Peyer's patch (tissue), 4 donors: ENCODE results near the gene IGF2BP1. TPM values are rescaled to one million over a fixed set of nuclear protein-coding genes. Genes with fewer than 3 reads are reported as not detected.
"Not testable (repeated sequence)": the region's sequence is repeated elsewhere in the genome, so short reads cannot be mapped to it uniquely, and the experiment has no call there.

ENCODE experiments used
- DNase-seq, 3 donors: peaks; one replicate each; pipeline ENCODE4 v3.0.0-alpha.2; 2017 to 2019
- H3K27ac ChIP-seq, 4 donors: fragments of 200-600 bp; sonication (generic); one replicate each; pipeline ENCODE4 v1.5.1; 2016 to 2019
- H3K27me3 ChIP-seq, 2 donors: fragments of 200-600 bp; sonication (generic); one replicate each; pipeline ENCODE4 v1.5.1; 2019
- H3K36me3 ChIP-seq, 3 donors: fragments of 200-600 bp; sonication (generic); one replicate each; pipeline ENCODE4 v1.5.1; 2016 to 2019
- H3K4me1 ChIP-seq, 4 donors: fragments of 200-600 bp; sonication (generic); one replicate each; pipeline ENCODE4 v1.5.1; 2016 to 2019
- H3K4me3 ChIP-seq, 4 donors: fragments of 200-600 bp; sonication (generic); 1 replicate in 3 of 4; 2 replicates in 1 of 4; pipeline ENCODE4 v1.5.1; 2016 to 2019; ENCODE audit warnings: mild to moderate bottlenecking in 1 of 4
- H3K9me3 ChIP-seq, 4 donors: fragments of 200-600 bp; sonication (generic); one replicate each; pipeline ENCODE4 v1.5.1; 2016 to 2019; ENCODE audit warnings: mild to moderate bottlenecking in 1 of 4
- POLR2A ChIP-seq, 2 donors: fragments of 450-650 bp; IDR thresholded peaks; one replicate each; pipeline ENCODE4 v1.5.1; 2017; ENCODE audit warnings: antibody characterized with exemption in 2 of 2, mild to moderate bottlenecking in 2 of 2, moderate library complexity in 2 of 2
- total RNA-seq, 4 donors: library from RNA; depleted of rRNA; stranded (reverse); fragments of >200 nt; gene quantifications; one replicate each; pipeline ENCODE4 v1.1.0, GENCODE V29; 2016
- TF ChIP-seq, protein P1 (sequence below), 6 experiments: fragments of 450-650 bp in 4 of 6; fragments of 200-600 bp in 2 of 6; sonication (generic) in 1 of 6; IDR thresholded peaks; one replicate each; pipeline ENCODE4 v1.5.1; 2017 to 2019; ENCODE audit warnings: antibody characterized with exemption in 6 of 6, mild to moderate bottlenecking in 3 of 6, moderate library complexity in 1 of 6

IGF2BP1 gene
- total RNA-seq, 4 donors from 2014 or later, result 0.54 TPM; not detected in 3

GRCh38 chr17:49002331-49002730, 5.1 kb downstream of the IGF2BP1 start:
- Histone ChIP-seq H3K4me3 (no peak overlapping the region), H3K36me3 (no peaks in the 10 kb centered on the region), H3K27me3 (peaks cover 0 to 59% of the 10 kb centered on the region in 2 donors), H3K9me3 (no peaks in the 10 kb centered on the region), H3K4me1 (peaks cover 3 to 19% (median 10%) of the 10 kb centered on the region in 4 donors), H3K27ac (no peak overlapping the region)
- no peak for DNase-seq
- TF ChIP-seq, protein P1, sequence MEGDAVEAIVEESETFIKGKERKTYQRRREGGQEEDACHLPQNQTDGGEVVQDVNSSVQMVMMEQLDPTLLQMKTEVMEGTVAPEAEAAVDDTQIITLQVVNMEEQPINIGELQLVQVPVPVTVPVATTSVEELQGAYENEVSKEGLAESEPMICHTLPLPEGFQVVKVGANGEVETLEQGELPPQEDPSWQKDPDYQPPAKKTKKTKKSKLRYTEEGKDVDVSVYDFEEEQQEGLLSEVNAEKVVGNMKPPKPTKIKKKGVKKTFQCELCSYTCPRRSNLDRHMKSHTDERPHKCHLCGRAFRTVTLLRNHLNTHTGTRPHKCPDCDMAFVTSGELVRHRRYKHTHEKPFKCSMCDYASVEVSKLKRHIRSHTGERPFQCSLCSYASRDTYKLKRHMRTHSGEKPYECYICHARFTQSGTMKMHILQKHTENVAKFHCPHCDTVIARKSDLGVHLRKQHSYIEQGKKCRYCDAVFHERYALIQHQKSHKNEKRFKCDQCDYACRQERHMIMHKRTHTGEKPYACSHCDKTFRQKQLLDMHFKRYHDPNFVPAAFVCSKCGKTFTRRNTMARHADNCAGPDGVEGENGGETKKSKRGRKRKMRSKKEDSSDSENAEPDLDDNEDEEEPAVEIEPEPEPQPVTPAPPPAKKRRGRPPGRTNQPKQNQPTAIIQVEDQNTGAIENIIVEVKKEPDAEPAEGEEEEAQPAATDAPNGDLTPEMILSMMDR (IDR thresholded peaks at IDR 0.05), result no peak
- no peak for TF ChIP-seq POLR2A (IDR thresholded peaks at IDR 0.05)

GRCh38 chr17:49002766-49003165, 5.6 kb downstream of the IGF2BP1 start:
- Histone ChIP-seq H3K27me3 (peaks cover 0 to 54% of the 10 kb centered on the region in 2 donors), H3K4me1 (peaks cover 0 to 14% (median 7%) of the 10 kb centered on the region in 4 donors), H3K27ac (no peak overlapping the region), H3K36me3 (no peaks in the 10 kb centered on the region), H3K9me3 (no peaks in the 10 kb centered on the region), H3K4me3 (no peak overlapping the region)
- no peak for DNase-seq
- no peak for TF ChIP-seq POLR2A (IDR thresholded peaks at IDR 0.05)
- TF ChIP-seq, protein P1 (IDR thresholded peaks at IDR 0.05), result no peak

- H3K4me1 ChIP-seq, result peaks cover 0 to 5% (median 0%) of the 10 kb centered on the region in 4 donors
- H3K4me3 ChIP-seq, result no peak overlapping the region
- peaks cover 0 to 44% of the 10 kb centered on the region in 2 donors for H3K27me3 ChIP-seq
- H3K27ac ChIP-seq, result no peak overlapping the region
- DNase-seq, result no peak
- no peak for TF ChIP-seq POLR2A (IDR thresholded peaks at IDR 0.05)
- TF ChIP-seq, protein P1 (IDR thresholded peaks at IDR 0.05), result no peak
- H3K36me3 ChIP-seq, result no peaks in the 10 kb centered on the region
- H3K9me3 ChIP-seq, result no peaks in the 10 kb centered on the region
Measured at GRCh38 chr17:49003557-49004511, 6.6 kb downstream of the IGF2BP1 start.

DNA sequence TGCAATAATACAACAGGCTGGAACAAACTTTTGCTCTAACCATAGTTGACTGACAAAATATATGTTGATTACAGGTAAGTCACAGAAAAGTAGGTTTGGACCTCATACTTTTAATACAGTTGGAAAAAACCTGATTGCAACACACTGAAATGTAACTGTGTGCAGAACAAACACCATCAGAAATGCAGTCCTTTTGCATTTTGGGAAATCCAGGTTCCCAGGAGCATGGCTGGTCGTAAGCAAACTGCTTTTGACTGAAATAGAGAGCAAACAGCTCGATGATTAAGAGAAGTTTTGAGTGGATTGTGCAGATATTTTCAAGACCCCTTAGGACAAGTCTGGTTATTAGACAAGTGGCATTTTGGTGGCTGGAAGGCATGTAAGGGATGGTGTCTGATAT, 8.0 kb downstream of the IGF2BP1 start:
- Histone ChIP-seq H3K4me1 (peaks cover 0 to 5% (median 0%) of the 10 kb centered on the region in 4 donors), H3K27me3 (peaks cover 0 to 34% of the 10 kb centered on the region in 2 donors)

GRCh38 chr17:49008908-49009307, 11.7 kb downstream of the IGF2BP1 start:
- Histone ChIP-seq H3K4me1 (peaks cover 0 to 10% (median 2%) of the 10 kb centered on the region in 4 donors), H3K27me3 (peaks cover 0 to 27% of the 10 kb centered on the region in 2 donors)
- H3K9me3 ChIP-seq, H3K4me3 ChIP-seq, DNase-seq, H3K36me3 ChIP-seq, H3K27ac ChIP-seq: not testable (repeated sequence)

More for the DNA sequence above, 8.0 kb downstream of the IGF2BP1 start:
- no peak for DNase-seq
- Histone ChIP-seq H3K36me3 (no peaks in the 10 kb centered on the region), H3K9me3 (no peaks in the 10 kb centered on the region), H3K27ac (no peak overlapping the region), H3K4me3 (no peak overlapping the region)
- no peak for TF ChIP-seq POLR2A (IDR thresholded peaks at IDR 0.05)
- TF ChIP-seq, protein P1 (IDR thresholded peaks at IDR 0.05), result no peak

DNA sequence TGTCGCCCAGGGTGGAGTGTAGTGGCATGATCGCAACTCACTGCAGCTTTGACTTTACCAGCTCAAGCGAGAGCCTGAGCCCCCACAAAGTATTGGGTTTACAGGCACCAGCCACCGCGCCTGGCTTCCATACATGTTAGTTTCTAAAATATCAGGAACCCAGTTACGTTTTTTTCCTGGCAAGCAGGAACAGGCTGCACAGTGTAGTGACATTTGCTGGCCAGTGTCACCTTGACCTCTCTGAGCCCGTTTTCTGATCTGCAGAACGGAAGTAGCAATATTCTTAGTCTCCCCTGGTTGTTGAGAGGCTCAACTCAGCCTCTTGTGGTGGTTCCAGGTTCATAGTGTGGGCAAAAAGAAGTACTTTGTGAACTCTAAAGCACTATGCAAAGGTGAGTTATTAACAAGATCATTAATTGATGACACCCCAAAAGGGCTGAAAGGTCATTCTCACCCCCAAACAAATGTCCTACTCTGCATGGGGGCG, 15.6 kb downstream of the IGF2BP1 start:
- peaks cover 0 to 23% (median 2%) of the 10 kb centered on the region in 4 donors for H3K4me1 ChIP-seq
- H3K27ac ChIP-seq, result no peak overlapping the region
- no peak for DNase-seq

More for the DNA sequence above, 15.6 kb downstream of the IGF2BP1 start:
- no peak overlapping the region for H3K4me3 ChIP-seq
- no peaks in the 10 kb centered on the region for H3K9me3 ChIP-seq
- H3K36me3 ChIP-seq, result no peaks in the 10 kb centered on the region
- TF ChIP-seq, protein P1 (IDR thresholded peaks at IDR 0.05), result no peak
- no peak for TF ChIP-seq POLR2A (IDR thresholded peaks at IDR 0.05)
- H3K27me3 ChIP-seq, result peaks cover 0 to 18% of the 10 kb centered on the region in 2 donors
